HG03175 (cell line): ENCODE data around the gene L1TD1.
"Not testable (repeated sequence)": the region's sequence is repeated elsewhere in the genome, so short reads cannot be mapped to it uniquely, and the experiment has no call there.

ENCODE experiments used
- ATAC-seq: cut with Tn5 transposase; IDR thresholded peaks from one replicate; pipeline ENCODE4 v1.9.1; 2021; ENCODE audit warnings: mild to moderate bottlenecking, moderate library complexity; ENCODE audit not compliant: unreplicated experiment

The L1TD1 gene

DNA sequence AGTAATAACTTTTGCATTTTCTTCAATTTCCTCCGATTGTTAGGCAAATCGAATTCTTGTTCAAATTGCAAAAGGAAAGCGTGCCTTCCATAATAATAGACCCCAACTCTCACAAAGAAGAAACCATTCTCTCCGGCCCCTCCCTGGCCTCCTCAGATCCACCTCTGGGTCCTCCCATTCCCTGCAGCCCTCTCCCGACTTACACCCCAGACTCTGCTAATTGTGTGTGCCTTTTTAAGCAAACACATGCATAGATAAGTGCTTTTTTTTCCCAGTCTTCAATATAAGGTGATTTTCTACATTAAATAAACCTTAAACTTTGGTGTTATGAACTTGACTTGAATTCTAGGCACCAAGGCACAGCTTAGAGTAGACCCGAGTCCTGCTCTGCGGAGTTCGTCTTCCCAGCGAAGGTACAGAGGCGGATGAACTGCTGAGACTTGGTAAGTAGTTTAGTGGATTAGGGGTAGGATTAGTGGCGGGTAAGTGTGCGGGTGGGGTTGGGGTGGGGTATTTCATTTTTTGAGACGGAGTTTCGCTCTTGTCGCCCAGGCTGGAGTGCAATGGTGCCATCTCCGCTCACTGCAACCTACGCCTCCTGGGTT is 1.5 kb downstream of the L1TD1 start:
- ATAC-seq: no peak

DNA sequence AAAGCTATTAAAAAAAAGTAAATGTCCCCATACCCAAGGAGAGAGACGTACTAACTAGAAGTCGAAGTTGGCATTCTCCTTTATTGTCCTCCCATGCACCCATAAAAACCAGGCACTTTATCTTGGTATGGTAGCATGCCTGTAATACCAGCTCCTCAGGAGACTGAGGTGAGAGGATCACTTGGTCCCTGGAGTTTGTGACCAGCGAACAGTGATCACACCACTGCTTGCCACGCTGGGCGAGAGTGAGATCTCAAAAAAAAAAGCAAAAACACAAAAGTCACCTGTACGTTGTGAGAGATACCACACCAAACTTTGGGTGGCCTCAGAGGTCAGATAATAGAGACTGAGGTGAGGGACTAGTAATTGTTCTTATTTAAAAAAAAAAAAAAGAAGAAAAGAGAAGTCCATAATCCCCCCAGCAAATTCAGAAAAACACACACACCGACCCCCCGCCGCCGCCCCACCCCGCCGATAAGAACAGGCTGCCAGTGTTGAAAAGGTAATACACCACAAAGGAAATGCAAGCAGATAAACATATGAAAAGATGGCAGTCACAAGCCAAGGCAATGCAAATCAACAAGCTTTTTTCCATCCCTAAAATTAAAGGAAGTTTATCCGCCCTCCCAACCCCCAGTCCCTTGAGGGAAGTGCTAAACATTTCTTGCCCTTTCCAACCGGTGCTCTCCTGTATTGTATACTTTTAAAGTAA is 3.6 kb downstream of the L1TD1 start:
- no peak for ATAC-seq

DNA sequence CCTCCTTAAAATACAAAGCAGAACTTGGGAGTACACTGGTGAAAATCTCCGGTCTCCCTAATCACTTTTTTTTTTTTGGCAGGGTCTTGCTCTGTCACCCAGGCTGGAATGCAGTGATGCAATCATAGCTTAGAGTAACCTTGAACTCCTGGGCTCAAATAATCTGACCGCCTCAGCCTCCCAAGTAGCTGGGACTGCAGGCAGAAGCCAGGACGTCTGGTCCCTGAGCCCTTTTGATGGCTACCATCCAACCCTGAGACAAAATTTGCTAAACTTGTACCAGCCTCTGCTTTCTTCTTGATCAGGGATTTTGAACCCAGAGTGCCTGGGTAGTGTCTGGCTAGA is 4.1 kb downstream of the L1TD1 start:
- no peak for ATAC-seq

DNA sequence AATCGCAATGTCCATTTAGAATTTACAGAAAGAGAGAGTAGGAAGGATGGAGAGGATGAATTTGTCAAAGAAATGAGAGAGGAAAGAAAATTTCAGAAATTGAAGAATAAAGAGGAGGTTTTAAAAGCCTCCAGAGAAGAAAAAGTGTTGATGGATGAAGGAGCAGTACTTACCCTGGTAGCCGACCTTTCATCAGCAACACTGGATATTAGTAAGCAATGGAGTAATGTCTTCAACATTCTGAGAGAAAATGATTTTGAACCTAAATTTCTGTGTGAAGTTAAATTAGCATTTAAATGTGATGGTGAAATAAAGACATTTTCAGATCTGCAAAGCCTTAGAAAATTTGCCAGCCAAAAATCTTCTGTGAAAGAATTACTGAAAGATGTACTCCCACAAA is 12.5 kb downstream of the L1TD1 start:
- ATAC-seq: no peak

DNA sequence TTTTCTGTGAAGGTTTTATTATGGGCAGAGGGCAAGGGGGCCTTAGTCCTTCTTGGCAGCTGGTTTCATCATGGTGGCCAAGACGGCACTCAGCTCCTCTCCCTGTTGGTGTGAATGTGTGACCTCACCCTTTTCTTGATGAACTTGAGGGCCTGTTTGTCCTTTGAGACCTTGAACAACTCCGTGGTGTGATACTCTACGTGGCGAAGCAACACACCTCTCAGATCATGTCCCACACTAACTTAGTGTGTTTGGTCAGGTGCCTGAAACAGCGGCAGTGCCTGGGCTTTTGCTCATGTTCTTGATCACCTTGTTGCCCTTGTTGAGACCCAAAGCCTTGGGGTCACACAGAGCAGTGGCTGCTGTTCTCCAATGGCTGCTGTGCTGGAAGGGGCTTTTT is 13.4 kb downstream of the L1TD1 start:
- no peak for ATAC-seq

DNA sequence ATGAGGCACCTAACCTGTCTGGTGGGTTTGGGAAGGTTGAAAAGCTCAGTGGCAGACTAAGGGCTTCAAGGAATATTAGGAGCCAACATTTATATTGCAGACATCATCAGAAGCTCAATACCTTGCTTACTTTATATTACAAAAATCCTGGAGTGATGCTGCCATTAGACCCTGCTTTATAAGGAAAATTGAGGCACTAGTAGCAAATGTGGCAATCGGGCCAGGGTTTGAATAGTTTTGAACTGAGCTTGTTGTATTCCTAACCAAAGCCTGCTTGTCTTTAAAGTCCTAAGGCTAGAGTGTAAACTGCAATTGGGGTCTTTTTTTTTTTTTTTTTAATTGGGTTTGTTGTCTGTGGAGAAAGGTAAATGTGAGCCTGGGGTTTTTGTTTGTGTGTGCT is 14.3 kb downstream of the L1TD1 start:
- no peak for ATAC-seq

DNA sequence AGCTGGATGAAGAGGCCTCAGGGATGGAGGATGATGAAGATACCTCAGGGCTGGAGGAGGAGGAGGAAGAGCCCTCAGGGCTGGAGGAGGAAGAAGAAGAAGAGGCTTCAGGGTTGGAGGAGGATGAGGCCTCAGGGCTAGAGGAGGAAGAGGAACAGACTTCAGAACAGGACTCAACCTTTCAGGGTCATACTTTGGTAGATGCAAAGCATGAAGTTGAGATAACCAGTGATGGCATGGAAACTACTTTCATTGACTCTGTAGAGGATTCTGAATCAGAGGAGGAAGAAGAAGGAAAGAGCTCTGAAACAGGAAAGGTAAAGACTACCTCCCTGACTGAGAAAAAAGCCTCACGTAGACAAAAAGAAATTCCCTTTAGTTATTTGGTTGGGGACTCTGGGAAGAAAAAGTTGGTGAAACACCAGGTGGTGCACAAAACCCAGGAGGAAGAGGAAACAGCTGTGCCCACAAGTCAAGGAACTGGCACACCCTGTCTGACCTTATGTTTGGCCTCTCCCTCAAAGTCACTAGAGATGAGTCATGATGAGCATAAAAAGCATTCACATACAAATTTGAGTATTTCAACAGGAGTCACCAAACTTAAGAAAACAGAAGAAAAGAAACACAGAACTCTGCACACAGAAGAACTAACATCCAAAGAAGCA is 15.4 kb downstream of the L1TD1 start:
- ATAC-seq: no peak

DNA sequence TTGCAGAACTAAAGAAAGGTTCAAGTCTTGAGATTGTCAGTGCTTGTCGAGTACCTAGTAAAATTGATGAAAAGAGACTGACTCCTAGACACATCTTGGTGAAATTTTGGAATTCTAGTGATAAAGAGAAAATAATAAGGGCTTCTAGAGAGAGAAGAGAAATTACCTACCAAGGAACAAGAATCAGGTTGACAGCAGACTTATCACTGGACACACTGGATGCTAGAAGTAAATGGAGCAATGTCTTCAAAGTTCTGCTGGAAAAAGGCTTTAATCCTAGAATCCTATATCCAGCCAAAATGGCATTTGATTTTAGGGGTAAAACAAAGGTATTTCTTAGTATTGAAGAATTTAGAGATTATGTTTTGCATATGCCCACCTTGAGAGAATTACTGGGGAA is 16.3 kb downstream of the L1TD1 start:
- ATAC-seq: no peak

DNA sequence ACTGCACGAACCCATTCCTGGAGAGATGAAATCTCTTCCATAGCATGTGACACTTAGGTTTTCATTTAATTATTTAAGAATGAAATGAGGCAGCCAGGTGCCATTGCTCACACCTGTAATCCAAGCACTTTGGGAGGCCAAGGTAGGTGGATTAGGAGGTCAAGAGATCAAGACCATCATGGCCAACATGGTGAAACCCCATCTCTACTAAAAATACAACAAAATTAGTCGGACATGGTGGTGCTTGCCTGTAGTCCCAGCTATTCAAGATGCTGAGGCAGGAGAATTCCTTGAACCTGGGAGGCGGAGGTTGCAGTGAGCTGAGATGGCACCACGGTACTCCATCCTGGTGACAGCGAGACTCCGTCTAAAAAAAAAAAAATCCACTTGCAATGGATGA is 17.8 kb downstream of the L1TD1 start:
- ATAC-seq: no peak

DNA sequence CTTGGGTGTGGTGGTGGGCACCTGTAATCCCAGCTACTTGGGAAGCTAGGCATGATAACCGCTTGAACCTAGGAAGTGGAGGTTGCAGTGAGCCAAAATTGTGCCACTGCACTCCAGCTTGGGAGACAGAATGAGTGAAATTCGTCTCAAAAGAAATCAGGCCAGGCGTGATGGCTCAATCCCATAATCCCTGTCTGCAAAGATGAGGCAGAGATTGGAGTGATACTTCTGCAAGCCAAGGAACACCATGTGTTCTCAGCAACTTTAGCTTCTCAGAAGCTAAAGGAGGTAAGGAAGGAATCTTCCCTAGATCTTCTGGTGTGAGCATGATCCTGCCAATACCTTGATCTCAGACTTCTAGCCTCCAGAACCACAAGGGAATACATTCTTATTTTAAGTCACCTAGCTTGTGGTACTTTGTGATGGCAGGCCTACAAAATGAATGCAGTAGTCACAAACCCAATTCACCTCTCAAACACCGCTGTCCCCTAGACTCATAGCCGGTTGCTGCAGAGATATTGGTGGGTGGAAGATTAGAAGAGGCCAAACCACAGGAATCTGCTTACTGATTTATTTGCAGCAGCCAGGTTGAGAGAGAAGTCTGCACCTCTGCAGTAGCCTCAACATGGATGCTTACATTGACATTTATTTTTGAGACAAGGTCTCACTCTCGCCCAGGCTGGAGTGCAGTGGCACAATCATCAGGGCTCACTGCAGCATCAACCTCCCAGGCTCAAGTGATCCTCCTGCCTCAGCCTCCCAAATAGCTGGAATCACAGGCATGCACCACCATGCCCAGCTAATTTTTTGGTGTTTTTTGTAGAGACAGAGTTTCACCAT is 18.6 kb downstream of the L1TD1 start:
- no peak for ATAC-seq

DNA sequence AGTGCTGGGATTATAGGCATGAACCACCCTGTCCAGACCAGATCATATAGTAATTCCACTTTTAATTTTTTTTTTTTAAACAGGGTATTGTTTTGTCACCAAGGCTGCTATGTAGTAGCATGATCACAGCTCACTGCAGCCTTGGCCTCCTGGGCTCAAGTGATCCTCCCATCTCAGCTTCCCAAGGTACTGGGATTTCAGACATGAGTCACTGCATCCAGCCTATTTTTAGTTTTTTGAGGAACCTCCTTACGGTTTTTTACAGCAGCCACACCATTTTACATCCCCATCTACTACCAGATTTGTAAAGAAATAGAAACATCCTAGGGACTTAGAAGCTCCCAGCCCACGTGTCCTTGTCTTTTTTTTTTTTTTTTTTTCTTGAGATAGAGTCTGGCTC is 24.0 kb downstream of the L1TD1 start:
- no peak for ATAC-seq

DNA sequence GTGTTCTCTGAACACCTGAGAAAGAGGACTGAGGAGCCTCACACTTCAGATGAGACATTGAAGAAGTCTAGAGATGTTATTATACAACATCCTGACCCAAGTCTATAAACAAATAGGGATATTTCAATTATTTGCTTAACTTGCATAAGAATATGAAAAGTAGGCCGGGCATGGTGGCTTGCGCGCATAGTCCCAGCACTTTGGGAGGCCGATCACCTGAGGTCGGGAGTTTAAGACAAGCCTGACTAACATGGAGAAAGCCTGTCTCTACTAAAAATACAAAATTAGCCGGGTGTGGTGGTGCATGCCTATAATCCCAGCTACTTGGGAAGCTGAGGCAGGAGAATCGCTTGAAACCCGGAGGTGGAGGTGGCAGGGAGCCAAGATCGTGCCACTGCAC is 25.8 kb downstream of the L1TD1 start:
- ATAC-seq: not testable (repeated sequence)

DNA sequence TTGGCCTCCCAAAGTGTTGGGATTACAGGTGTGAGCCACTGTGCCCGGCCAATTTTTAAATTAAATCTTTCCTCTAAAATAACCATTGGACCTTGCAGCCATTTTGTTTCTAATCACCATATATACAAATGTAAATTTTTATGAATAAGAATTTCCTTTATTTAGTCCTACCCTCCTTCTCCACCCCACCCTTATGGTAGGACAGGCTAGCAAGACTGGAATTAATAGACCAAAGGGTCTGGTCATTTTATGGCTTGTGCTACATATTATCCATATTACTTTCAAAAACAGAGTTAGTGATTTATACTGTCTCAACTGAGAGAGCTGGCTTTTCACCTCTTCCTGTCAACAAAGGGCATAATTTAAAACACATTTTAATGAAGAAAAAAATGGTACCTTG is 26.5 kb downstream of the L1TD1 start:
- no peak for ATAC-seq

DNA sequence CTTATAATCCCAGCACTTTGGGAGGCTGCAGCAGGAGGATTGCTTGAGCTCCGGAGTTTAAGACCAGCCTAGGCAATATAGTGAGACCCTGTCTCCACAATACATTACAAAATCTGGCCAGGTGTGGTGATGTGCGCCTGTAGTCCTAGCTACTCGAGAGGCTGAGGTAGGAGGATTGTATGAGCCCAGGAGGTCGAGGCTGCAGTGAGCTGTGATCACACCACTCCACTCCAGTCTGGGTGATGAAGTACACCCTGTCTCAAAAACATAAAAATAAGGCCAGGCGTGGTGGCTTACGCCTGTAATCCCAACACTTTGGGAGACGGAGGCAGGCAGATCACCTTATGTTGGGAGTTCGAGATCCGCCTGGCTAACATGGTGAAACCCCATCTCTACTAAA is 27.7 kb downstream of the L1TD1 start:
- no peak for ATAC-seq

DNA sequence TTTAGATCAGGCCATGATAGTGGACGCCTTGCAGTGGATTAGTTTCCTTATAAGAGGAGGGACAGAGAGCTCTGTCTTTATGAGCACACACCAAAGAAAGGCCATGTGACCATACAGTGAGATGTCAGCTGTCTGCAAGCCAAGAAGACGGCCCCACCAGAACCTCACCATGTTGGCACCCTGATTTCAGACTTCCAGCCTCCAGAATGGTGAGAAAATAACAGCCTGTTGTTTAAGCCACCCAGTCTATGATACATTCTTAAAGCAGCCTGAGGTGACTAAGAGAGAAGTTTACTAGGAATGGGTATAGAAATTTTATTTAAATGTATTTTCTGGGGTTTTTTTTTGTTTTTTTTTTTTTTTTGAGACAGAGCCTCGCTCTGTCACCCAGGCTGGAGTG is 29.5 kb downstream of the L1TD1 start:
- ATAC-seq: no peak

DNA sequence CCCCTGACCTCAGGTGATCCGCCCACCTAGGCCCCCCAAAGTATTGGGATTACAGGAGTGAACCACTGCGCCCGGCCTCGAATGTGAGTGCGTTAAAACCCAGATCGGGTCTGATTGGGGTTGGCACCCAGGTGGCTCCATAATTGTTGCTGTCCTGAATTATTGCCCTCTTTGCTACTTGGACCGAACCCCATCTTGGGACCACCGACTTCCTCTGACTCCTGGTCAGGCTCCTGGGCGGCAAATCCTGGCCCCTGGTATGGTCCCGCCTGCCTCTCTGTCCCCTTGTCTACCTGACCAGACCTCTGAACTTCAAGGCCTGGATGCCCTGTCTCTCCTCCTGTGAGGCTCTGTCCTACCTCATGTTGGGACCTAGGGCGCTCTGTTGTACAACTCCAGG is 32.8 kb downstream of the L1TD1 start:
- no peak for ATAC-seq

DNA sequence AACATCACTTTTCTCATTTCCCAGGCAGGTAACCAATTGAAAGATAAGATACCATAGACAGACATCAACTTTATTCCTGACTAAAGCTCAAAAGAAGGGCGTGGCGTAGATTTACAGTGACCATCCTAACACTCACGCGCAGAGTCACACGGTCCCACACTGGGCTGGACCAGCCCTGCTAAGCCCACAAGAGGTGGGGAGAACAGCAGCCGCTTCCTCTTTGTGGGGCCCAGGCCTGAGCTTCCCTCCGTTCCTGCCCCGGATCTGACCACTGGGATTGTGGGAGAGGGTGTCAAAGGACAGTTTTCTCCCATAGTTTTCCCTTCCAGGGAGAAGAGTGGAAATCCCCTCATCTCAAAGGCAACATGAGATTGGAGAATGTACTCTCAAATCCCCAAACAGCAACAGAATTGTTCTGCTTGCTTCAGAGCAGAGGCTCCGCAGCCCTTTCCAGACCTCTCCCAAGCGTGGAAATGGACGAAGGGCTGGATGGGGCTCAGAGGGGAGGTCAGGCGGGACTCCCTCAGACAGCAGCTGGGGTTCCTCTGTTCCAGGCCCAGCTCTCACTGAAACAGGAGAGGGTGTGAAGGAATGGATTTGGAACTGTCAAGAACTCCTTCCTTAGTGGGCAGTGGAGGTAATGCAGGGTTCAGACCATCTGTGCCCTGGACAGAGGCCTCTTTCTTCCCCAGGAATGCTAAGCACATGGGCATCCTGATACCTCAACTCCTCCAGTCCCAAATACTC is 33.7 kb downstream of the L1TD1 start:
- no peak for ATAC-seq

DNA sequence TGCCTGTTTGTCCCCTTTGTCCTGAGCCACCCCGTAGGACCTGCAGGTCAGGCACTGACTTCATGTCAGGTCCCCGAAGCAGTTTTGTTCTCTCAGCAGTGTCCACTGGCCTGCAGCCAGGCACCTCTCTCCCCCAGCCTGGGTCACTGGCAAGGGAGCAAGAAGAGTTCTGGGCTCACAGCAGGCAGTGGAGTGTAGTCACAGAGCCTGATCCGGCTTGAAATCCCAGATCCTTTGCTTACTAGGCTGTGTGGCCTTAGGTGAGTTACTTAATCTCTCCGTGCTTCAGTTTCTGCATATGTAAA is 34.2 kb downstream of the L1TD1 start:
- ATAC-seq: no peak

DNA sequence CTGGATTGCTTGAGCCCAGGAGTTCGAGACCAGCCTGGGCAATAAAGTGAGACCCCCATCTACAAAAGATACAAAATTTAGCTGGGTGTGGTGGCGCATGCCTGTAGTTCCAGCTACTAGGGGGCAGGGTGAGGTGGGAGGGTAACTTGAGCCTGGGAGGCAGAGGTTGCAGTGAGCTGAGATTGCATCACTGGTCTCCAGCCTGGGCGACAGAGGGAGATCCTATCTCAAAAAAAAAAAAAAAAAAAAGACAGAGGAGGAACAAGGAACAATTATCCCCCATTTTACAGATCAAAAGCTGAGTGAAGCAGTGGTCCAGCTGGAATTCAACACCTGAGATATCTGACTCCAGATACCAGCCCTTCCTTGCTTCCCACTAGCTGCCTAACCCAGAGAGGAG is 34.8 kb downstream of the L1TD1 start:
- no peak for ATAC-seq

DNA sequence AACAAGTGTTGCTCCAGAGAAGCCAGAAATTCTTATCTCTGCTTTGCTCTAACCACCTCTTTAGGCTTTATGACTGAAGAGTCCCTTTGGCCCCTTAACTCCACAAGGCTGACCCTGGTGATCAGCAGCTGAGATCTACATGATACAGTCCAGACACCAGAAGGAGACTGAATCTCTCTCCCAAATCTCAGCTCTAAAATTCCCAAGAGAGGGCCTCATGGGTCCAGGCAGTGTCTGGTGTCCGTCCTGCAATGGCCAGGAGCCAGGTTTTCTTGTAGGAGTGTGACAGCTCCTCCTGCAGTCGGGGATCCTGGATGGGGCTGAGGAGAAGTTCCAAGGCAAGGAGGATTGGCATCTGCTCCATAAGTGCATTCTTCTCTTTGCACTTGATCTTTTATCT is 35.3 kb downstream of the L1TD1 start:
- no peak for ATAC-seq

DNA sequence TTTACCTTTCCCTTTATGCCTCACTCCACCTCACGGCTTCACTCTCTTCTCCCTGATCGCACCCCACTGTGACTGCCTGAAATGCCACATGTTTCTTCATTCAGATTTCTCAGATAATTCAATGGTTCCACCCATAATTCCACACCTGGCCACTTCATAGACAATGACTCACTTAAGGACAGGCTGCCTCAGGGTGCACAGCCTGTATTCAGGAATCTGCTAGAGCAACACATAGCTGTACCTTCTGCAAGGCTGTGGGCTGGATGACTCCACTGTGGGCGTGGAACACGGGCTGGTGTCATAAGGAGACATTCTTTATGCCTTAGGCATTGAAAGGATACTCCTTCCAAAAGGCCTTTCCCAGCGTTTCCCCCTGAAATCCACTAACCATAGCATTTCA is 36.1 kb downstream of the L1TD1 start:
- ATAC-seq: no peak
